HepG2 (cell line): ENCODE results near the gene KRT32. TPM values are rescaled to one million over a fixed set of nuclear protein-coding genes. Genes with fewer than 3 reads are reported as not detected.

Experiments
- ATAC-seq: fragments of 200-7000 bp; cut with Tn5 transposase; 3 replicates; pipeline ENCODE4 v1.9.1; 2020; ENCODE audit warnings: mild to moderate bottlenecking, moderate library complexity
- BruUV-seq: library from RNA; stranded (reverse); fragments of 400-500 nt; replicated peaks from 2 replicates; lab custom pipeline; 2021; lab: Mats Ljungman, UMichigan
- CTCF ChIA-PET: fragments of 300-600 bp; formaldehyde crosslinking; extraction: SDS; loops from one replicate; lab custom pipeline; 2021; ENCODE audit warnings: low total read pairs, inconsistent platforms, low intra/inter-chr PET ratio; lab: Yijun Ruan, JAX
- POLR2A ChIA-PET: fragments of 350-600 bp; sonication (Branson Sonifier 250); formaldehyde crosslinking; loops from one replicate; lab custom pipeline; 2020; ENCODE audit warnings: antibody characterized with exemption, inconsistent platforms; lab: Yijun Ruan, JAX
- DNase-seq: peaks from one replicate; pipeline ENCODE4 v3.0.0-alpha.2; 2015; ENCODE audit warnings: low spot score
- FAIRE-seq: peaks from 3 replicates; lab custom pipeline; 2011; peaks lifted over from hg19 to GRCh38; lab: Jason Lieb, UNC
- H2AFZ ChIP-seq: one replicate; pipeline ENCODE4 v1.6.1; 2011; ENCODE audit warnings: low read length, inconsistent platforms
- H3K27ac ChIP-seq: fragments of 300-600 bp; 3 replicates; pipeline ENCODE4 v1.8.0; 2011; ENCODE audit warnings: mixed run types, mild to moderate bottlenecking, mixed read lengths, low read length, inconsistent platforms; ENCODE audit not compliant: insufficient read depth; ENCODE audit errors: extremely low read length
- H3K27me3 ChIP-seq, 2 experiments: fragments of 200-600 bp in 1 of 2; 2 replicates in 1 of 2; 3 replicates in 1 of 2; pipeline versions ENCODE4 v1.6.0 to v1.8.0; 2011; ENCODE audit warnings: low read length in 2 of 2, mild to moderate bottlenecking in 2 of 2, moderate library complexity in 2 of 2, inconsistent platforms in 1 of 2; ENCODE audit not compliant: insufficient read depth in 2 of 2, control insufficient read depth in 1 of 2
- H3K36me3 ChIP-seq, 2 experiments: fragments of 200-600 bp in 1 of 2; replicated peaks in 1 of 2; 2 replicates in 1 of 2; 3 replicates in 1 of 2; pipeline versions ENCODE4 v1.5.1 to v1.8.0; 2011; ENCODE audit warnings: low read length in 2 of 2, inconsistent platforms in 1 of 2; ENCODE audit not compliant: insufficient read depth in 2 of 2, control insufficient read depth in 1 of 2
- H3K4me1 ChIP-seq: 2 replicates; pipeline ENCODE4 v1.5.1; 2012; ENCODE audit warnings: low read length, inconsistent platforms; ENCODE audit not compliant: insufficient read depth
- H3K4me2 ChIP-seq: 2 replicates; pipeline ENCODE4 v1.6.0; 2011; ENCODE audit warnings: low read depth, low read length, inconsistent platforms
- H3K4me3 ChIP-seq, 3 experiments: fragments of 200-600 bp in 1 of 3; sonication (generic), shearing (Covaris generic) in 1 of 3; replicated peaks in 1 of 3; 2 replicates each; pipeline ENCODE4 v1.5.1; 2011 to 2016; ENCODE audit warnings: low read length in 3 of 3, inconsistent platforms in 2 of 3, low read depth in 2 of 3, mild to moderate bottlenecking in 2 of 3, control low read depth in 1 of 3, mixed read lengths in 1 of 3; ENCODE audit not compliant: insufficient read depth in 1 of 3
- H3K79me2 ChIP-seq: one replicate; pipeline ENCODE4 v1.6.1; 2011; ENCODE audit warnings: low read length, inconsistent platforms; ENCODE audit not compliant: insufficient read depth
- H3K9ac ChIP-seq: 2 replicates; pipeline ENCODE4 v1.6.0; 2011; ENCODE audit warnings: mild to moderate bottlenecking, low read depth, low read length, inconsistent platforms; ENCODE audit not compliant: insufficient read depth
- H3K9me3 ChIP-seq: 2 replicates; pipeline ENCODE4 v1.5.1; 2012; ENCODE audit warnings: mild to moderate bottlenecking, low read length
- H4K20me1 ChIP-seq: 2 replicates; pipeline ENCODE4 v1.6.0; 2011; ENCODE audit warnings: inconsistent platforms, mild to moderate bottlenecking, low read length, moderate library complexity; ENCODE audit not compliant: insufficient read depth
- CEBPB ChIP-seq: IDR thresholded peaks from 2 replicates; pipeline ENCODE4 v1.6.1; 2011; ENCODE audit warnings: low read depth, low read length, improper control_type of control experiment, borderline replicate concordance
- CEBPG ChIP-seq: IDR thresholded peaks from 2 replicates; pipeline ENCODE4 v1.6.1; 2016
- FOSL2 ChIP-seq: sonication (generic); formaldehyde crosslinking; IDR thresholded peaks from 2 replicates; pipeline ENCODE4 v1.4.0; 2020; ENCODE audit warnings: missing genetic modification reagents
- FOXA3 ChIP-seq: IDR thresholded peaks from 2 replicates; pipeline ENCODE4 v1.6.1; 2016; ENCODE audit warnings: missing genetic modification reagents, missing compliant biosample characterization
- KAT2B ChIP-seq: fragments of 150-350 bp; IDR thresholded peaks from 2 replicates; pipeline ENCODE4 v1.6.1; 2014; ENCODE audit warnings: low read depth, low read length, borderline replicate concordance
- MED13 ChIP-seq: sonication (generic); formaldehyde crosslinking; IDR thresholded peaks from 2 replicates; pipeline ENCODE4 v1.5.0; 2020; ENCODE audit warnings: missing genetic modification reagents
- NCOR1 ChIP-seq: fragments of 200-600 bp; sonication (generic); IDR thresholded peaks from 2 replicates; pipeline ENCODE4 v1.7.0; 2017; ENCODE audit warnings: antibody characterized with exemption, low read length, borderline replicate concordance
- SETDB1 ChIP-seq: sonication (generic); formaldehyde crosslinking; IDR thresholded peaks from 2 replicates; pipeline ENCODE4 v1.5.1; 2020; ENCODE audit warnings: missing genetic modification reagents, mild to moderate bottlenecking, borderline replicate concordance
- SIX1 ChIP-seq: sonication (generic); formaldehyde crosslinking; IDR thresholded peaks from 2 replicates; pipeline ENCODE4 v1.4.0; 2020; ENCODE audit warnings: missing genetic modification reagents, borderline replicate concordance
- SOX13 ChIP-seq, 3 experiments: fragments of 450-650 bp in 1 of 3; sonication (generic) in 1 of 3; formaldehyde crosslinking in 1 of 3; IDR thresholded peaks in 2 of 3; conservative IDR thresholded peaks in 1 of 3; 2 replicates each; pipeline versions ENCODE4 v1.5.0 to v1.6.1; 2016 to 2020; ENCODE audit warnings: antibody characterized with exemption in 1 of 3, mild to moderate bottlenecking in 1 of 3, missing compliant biosample characterization in 1 of 3, missing genetic modification reagents in 1 of 3, moderate library complexity in 1 of 3
- ZFX ChIP-seq: sonication (generic); formaldehyde crosslinking; IDR thresholded peaks from 2 replicates; pipeline ENCODE4 v1.4.0; 2020; ENCODE audit warnings: mild to moderate bottlenecking, low read depth, missing genetic modification reagents, moderate library complexity
- ZSCAN31 ChIP-seq: sonication (generic); formaldehyde crosslinking; IDR thresholded peaks from 2 replicates; pipeline ENCODE4 v1.5.0; 2020; ENCODE audit warnings: low read depth, mild to moderate bottlenecking, missing genetic modification reagents
- WGBS: methylation state at CpG from one replicate; pipeline ENCODE4 v1.1.6; 2017; ENCODE audit warnings: low lambda C conversion rate; 5-methylcytosine and 5-hydroxymethylcytosine counted together
- in situ Hi-C: cut with HindIII; loops from 2 replicates; pipeline ENCODE4 v1.10.0; 2017; ENCODE audit warnings: low pct_unique_long_range_greater_than_20kb; ENCODE audit not compliant: extremely low pct_ligation_motif_present
- intact Hi-C: fragments of 100-400 bp; cut with micrococcal nuclease; formaldehyde crosslinking; loops from one replicate; pipeline ENCODE4 v1.10.0; 2022; ENCODE audit not compliant: unreplicated experiment
- polyA plus RNA-seq, 8 experiments: library from polyadenylated mRNA; depleted of rRNA in 3 of 8; stranded (reverse) in 7 of 8; unstranded in 1 of 8; fragments of >200 nt; fragmentation: Illumina TruSeq in 4 of 8; extraction: Trizol in 4 of 8; gene quantifications; 2 replicates each; pipeline versions ENCODE4 v1.2.1 to v1.2.3, GENCODE V29; 2011 to 2016; ENCODE audit warnings: low read depth in 4 of 8, missing spikeins in 1 of 8, mixed read lengths in 1 of 8; ENCODE audit not compliant: insufficient read depth in 1 of 8
- total RNA-seq, 5 experiments: library from RNA; depleted of rRNA; stranded (reverse); fragments of >200 nt; fragmentation: Illumina TruSeq; extraction: Trizol; gene quantifications; 2 replicates each; pipeline ENCODE4 v1.2.3, GENCODE V29; 2016; ENCODE audit warnings: low read depth in 1 of 5
- TF ChIP-seq, protein P1 (sequence below): sonication (generic); formaldehyde crosslinking; IDR thresholded peaks from 2 replicates; pipeline ENCODE4 v1.8.0; 2022; ENCODE audit warnings: missing genetic modification reagents, mild to moderate bottlenecking, moderate library complexity, borderline replicate concordance
- TF ChIP-seq, protein P2 (sequence below): sonication (generic); formaldehyde crosslinking; IDR thresholded peaks from 2 replicates; pipeline ENCODE4 v1.9.0; 2022; ENCODE audit warnings: missing genetic modification reagents, mild to moderate bottlenecking, borderline replicate concordance
- TF ChIP-seq, protein P3 (sequence below): sonication (generic); formaldehyde crosslinking; IDR thresholded peaks from 2 replicates; pipeline ENCODE4 v1.5.0; 2020; ENCODE audit warnings: missing genetic modification reagents
- TF ChIP-seq, protein P4 (sequence below): sonication (generic); formaldehyde crosslinking; IDR thresholded peaks from 2 replicates; pipeline ENCODE4 v1.4.0; 2020; ENCODE audit warnings: missing genetic modification reagents

The KRT32 gene
- total and polyA plus RNA-seq, 2 of the 13 experiments (the other 11 are each of a cell fraction or from before 2014, with no cell fraction given) = not detected

DNA sequence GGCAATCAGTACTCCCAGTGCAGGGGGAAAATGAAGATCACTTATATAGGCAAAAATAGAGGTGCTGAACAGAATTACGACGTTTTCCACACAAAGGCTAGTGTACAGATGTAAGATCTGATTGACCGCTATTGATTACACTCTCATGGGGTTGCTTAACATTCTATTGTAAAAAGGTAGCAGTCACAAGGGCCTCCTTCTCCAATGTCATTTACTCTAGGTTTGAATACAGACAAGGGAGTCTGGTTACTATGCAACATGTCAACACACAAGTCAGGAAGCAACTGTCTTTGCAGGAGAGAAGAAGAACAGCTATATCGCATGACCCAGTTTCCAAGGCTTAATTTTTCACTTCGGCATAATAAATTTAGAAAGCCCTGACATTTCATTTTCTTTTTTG, 50.7 kb downstream of the KRT32 start:
- Histone ChIP-seq H3K4me3 (peak overlapping the region in 1 of 3 experiments; percentile 20; a peak in 1 of 6 replicates), H3K9ac (peak overlapping the region; percentile 57; the same call in 1 of the 2 replicates), H3K9me3 (no peaks in the 10 kb centered on the region), H3K79me2 (no peaks in the 10 kb centered on the region), H3K27ac (peak overlapping the region; percentile 82), H3K36me3 (no peaks in the 10 kb centered on the region), H4K20me1 (no peaks in the 10 kb centered on the region), H2AFZ (no peak overlapping the region), H3K27me3 (no peaks in the 10 kb centered on the region), H3K4me2 (peak overlapping the region; percentile 67), H3K4me1 (peaks cover 62% of the 10 kb centered on the region)
- intact Hi-C loops = loop anchor here (5.0 to 10.0 kb wide), 2 partner anchors 118 to 251 kb away; no protein-coding TSS in a partner anchor
- DNase-seq (peak; percentile 71), FAIRE-seq (no peak), ATAC-seq (peak; percentile 50)
- in situ Hi-C loops = no loop called here
- ChIA-PET POLR2A (interaction anchor here (0.7 to 2.1 kb wide), 8 partner anchors 11 to 514 kb away, joined by 3 to 35 read pairs (median 3); partner anchors contain the start of genes EIF1 and KRT19), CTCF (no interaction called here)
- TF ChIP-seq CEBPB (peak; percentile 65; the same call in 1 of the 2 replicates), NCOR1 (peak; percentile 6; the same call in 1 of the 2 replicates), FOXA3 (CRISPR knock-in tag) (peak; percentile 30; the same call in 1 of the 2 replicates), CEBPG (CRISPR knock-in tag) (peak; percentile 37), MED13 (CRISPR knock-in tag) (no peak), ZSCAN31 (CRISPR knock-in tag) (0 out of 2 replicates have a peak, but pooled peaks have one; percentile 41), KAT2B (peak; percentile 90), FOSL2 (CRISPR knock-in tag) (no peak), SOX13 (IDR thresholded peaks at IDR 0.05) (no peak), SOX13 (CRISPR knock-in tag; conservative IDR thresholded peaks at IDR 0.05 in 1 of 2, IDR thresholded peaks at IDR 0.05 in 1 of 2) (peak in 1 of 2 experiments; percentile 41; a peak in 1 of 4 replicates), ZFX (CRISPR knock-in tag) (0 out of 2 replicates have a peak, but pooled peaks have one; percentile 1), SETDB1 (no peak), SIX1 (CRISPR knock-in tag) (0 out of 2 replicates have a peak, but pooled peaks have one; percentile 6)
- TF ChIP-seq, protein P1, sequence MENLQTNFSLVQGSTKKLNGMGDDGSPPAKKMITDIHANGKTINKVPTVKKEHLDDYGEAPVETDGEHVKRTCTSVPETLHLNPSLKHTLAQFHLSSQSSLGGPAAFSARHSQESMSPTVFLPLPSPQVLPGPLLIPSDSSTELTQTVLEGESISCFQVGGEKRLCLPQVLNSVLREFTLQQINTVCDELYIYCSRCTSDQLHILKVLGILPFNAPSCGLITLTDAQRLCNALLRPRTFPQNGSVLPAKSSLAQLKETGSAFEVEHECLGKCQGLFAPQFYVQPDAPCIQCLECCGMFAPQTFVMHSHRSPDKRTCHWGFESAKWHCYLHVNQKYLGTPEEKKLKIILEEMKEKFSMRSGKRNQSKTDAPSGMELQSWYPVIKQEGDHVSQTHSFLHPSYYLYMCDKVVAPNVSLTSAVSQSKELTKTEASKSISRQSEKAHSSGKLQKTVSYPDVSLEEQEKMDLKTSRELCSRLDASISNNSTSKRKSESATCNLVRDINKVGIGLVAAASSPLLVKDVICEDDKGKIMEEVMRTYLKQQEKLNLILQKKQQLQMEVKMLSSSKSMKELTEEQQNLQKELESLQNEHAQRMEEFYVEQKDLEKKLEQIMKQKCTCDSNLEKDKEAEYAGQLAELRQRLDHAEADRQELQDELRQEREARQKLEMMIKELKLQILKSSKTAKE (CRISPR knock-in tag) = no peak
- TF ChIP-seq, protein P2, sequence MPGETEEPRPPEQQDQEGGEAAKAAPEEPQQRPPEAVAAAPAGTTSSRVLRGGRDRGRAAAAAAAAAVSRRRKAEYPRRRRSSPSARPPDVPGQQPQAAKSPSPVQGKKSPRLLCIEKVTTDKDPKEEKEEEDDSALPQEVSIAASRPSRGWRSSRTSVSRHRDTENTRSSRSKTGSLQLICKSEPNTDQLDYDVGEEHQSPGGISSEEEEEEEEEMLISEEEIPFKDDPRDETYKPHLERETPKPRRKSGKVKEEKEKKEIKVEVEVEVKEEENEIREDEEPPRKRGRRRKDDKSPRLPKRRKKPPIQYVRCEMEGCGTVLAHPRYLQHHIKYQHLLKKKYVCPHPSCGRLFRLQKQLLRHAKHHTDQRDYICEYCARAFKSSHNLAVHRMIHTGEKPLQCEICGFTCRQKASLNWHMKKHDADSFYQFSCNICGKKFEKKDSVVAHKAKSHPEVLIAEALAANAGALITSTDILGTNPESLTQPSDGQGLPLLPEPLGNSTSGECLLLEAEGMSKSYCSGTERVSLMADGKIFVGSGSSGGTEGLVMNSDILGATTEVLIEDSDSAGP (CRISPR knock-in tag) = no peak
- TF ChIP-seq, protein P3, sequence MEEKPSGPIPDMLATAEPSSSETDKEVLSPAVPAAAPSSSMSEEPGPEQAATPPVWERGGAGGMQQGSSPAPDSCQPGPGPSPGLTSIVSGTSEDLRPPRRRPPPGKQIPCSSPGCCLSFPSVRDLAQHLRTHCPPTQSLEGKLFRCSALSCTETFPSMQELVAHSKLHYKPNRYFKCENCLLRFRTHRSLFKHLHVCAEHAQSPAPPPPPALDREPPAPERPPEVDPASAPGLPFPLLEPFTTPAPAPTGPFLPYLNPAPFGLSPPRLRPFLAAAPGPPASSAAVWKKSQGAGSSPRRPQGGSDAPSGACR (CRISPR knock-in tag) = 0 out of 2 replicates have a peak, but pooled peaks have one; percentile 16
- TF ChIP-seq, protein P4, sequence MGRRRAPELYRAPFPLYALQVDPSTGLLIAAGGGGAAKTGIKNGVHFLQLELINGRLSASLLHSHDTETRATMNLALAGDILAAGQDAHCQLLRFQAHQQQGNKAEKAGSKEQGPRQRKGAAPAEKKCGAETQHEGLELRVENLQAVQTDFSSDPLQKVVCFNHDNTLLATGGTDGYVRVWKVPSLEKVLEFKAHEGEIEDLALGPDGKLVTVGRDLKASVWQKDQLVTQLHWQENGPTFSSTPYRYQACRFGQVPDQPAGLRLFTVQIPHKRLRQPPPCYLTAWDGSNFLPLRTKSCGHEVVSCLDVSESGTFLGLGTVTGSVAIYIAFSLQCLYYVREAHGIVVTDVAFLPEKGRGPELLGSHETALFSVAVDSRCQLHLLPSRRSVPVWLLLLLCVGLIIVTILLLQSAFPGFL (CRISPR knock-in tag) = no peak
- WGBS = 12% methylated on average over 5 of the region's 5 CpGs
- TSS peak; percentile 77 for BruUV-seq
